Testis (tissue), 2 donors: Measurements from ENCODE around the gene NDRG4.

ENCODE experiments used
- POLR2A ChIP-seq: fragments of 450-650 bp; IDR thresholded peaks from one replicate; pipeline ENCODE4 v1.6.1; 2017; ENCODE audit warnings: antibody characterized with exemption, mild to moderate bottlenecking, moderate library complexity
- TF ChIP-seq, protein P1 (sequence below), 3 experiments: fragments of 450-650 bp in 2 of 3; fragments of 200-600 bp in 1 of 3; sonication (generic) in 1 of 3; IDR thresholded peaks; one replicate each; pipeline ENCODE4 v1.5.1; 2016 to 2019; ENCODE audit warnings: antibody characterized with exemption in 3 of 3, mild to moderate bottlenecking in 2 of 3, moderate library complexity in 1 of 3

DNA sequence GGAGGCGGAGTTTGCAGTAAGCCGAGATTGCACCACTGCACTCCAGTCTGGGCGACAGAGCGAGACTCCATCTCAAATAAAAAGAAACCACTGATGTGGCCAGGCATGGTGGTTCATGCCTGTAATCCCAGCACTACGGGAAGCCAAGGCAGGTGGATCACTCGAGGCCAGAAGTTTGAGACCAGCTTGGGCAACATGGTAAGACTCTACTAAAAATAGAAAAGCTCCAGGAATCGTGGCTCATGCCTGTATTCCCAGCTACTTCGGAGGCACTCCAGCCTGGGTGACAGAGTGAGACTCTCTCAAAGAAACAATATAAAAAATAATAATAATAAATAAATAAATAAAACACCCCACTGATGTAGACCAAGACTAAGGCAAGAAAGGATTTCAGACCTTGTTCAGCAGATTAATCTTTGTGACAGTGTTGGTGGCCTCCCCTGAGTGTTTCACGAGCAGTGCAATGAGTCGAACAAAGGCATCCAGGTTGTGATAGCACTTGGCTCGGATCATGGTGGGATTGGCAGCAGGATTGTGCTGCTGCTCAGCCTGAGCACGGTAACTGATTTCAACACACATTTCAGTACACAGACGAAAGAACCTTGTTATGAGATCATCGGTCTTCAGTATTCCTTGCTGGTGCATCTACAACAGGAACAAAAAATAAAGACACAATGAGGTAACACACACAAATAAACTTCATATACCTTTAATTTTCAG, 34.0 kb downstream of the NDRG4 start:
- TF ChIP-seq, protein P1, sequence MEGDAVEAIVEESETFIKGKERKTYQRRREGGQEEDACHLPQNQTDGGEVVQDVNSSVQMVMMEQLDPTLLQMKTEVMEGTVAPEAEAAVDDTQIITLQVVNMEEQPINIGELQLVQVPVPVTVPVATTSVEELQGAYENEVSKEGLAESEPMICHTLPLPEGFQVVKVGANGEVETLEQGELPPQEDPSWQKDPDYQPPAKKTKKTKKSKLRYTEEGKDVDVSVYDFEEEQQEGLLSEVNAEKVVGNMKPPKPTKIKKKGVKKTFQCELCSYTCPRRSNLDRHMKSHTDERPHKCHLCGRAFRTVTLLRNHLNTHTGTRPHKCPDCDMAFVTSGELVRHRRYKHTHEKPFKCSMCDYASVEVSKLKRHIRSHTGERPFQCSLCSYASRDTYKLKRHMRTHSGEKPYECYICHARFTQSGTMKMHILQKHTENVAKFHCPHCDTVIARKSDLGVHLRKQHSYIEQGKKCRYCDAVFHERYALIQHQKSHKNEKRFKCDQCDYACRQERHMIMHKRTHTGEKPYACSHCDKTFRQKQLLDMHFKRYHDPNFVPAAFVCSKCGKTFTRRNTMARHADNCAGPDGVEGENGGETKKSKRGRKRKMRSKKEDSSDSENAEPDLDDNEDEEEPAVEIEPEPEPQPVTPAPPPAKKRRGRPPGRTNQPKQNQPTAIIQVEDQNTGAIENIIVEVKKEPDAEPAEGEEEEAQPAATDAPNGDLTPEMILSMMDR (IDR thresholded peaks at IDR 0.05): no peak
- no peak for TF ChIP-seq POLR2A
